Endothelial cell of umbilical vein (primary cell): ENCODE results near the gene UBE2G1. TPM values are rescaled to one million over a fixed set of nuclear protein-coding genes. Genes with fewer than 3 reads are reported as not detected.
A peak's percentile ranks its signal among the peaks of the same experiment; 100 is the strongest.
"Not testable (repeated sequence)": the region's sequence is repeated elsewhere in the genome, so short reads cannot be mapped to it uniquely, and the experiment has no call there.

ENCODE experiments used
- BruUV-seq: library from RNA; stranded (reverse); fragments of 400-500 nt; replicated peaks from 2 replicates; lab custom pipeline; 2021; lab: Mats Ljungman, UMichigan
- CTCF ChIA-PET: fragments of 300-600, 350-600 bp; sonication (Branson Sonifier 250); formaldehyde crosslinking; loops from one replicate; lab custom pipeline; 2021; ENCODE audit warnings: antibody characterized with exemption, inconsistent platforms; lab: Charles Lee
- POLR2A ChIA-PET: fragments of 300-600, 350-600 bp; sonication (Branson Sonifier 250); formaldehyde crosslinking; loops from one replicate; lab custom pipeline; 2021; ENCODE audit warnings: antibody characterized with exemption, inconsistent platforms; lab: Charles Lee
- DNase-seq: peaks from one replicate; pipeline ENCODE4 v3.0.0-alpha.2; 2011; ENCODE audit warnings: low read depth, low spot score
- FAIRE-seq: peaks from 2 replicates; lab custom pipeline; 2011; peaks lifted over from hg19 to GRCh38; lab: Jason Lieb, UNC
- H2AFZ ChIP-seq: 2 replicates; pipeline ENCODE4 v1.6.0; 2012; ENCODE audit warnings: low read depth, low read length, control low read depth, inconsistent platforms
- H3K27ac ChIP-seq: 2 replicates; pipeline ENCODE4 v1.5.1; 2011; ENCODE audit warnings: low read depth, mild to moderate bottlenecking, control low read depth, low read length, moderate library complexity; ENCODE audit not compliant: insufficient read depth
- H3K27me3 ChIP-seq, 2 experiments: 2 replicates each; pipeline versions ENCODE4 v1.6.0 to v1.6.1; 2011; ENCODE audit warnings: low read length in 2 of 2, mixed read lengths in 1 of 2; ENCODE audit not compliant: control insufficient read depth in 2 of 2, insufficient read depth in 2 of 2
- H3K36me3 ChIP-seq, 2 experiments: 2 replicates in 1 of 2; 3 replicates in 1 of 2; pipeline ENCODE4 v1.5.1; 2011; ENCODE audit warnings: low read length in 2 of 2, mild to moderate bottlenecking in 1 of 2, moderate library complexity in 1 of 2; ENCODE audit not compliant: control insufficient read depth in 2 of 2, insufficient read depth in 2 of 2; ENCODE audit errors: extremely low read depth in 1 of 2
- H3K4me1 ChIP-seq: 3 replicates; pipeline ENCODE4 v1.5.1; 2011; ENCODE audit warnings: mild to moderate bottlenecking, low read length; ENCODE audit not compliant: control insufficient read depth, insufficient read depth; ENCODE audit errors: extremely low read depth
- H3K4me2 ChIP-seq: 2 replicates; pipeline ENCODE4 v1.6.1; 2011; ENCODE audit warnings: low read length, control low read depth, mixed read lengths; ENCODE audit not compliant: insufficient read depth
- H3K4me3 ChIP-seq, 3 experiments: fragments of 200-600 bp in 1 of 3; sonication (generic), shearing (Covaris generic) in 1 of 3; replicated peaks in 1 of 3; 2 replicates each; pipeline ENCODE4 v1.5.1; 2011 to 2016; ENCODE audit warnings: control low read depth in 3 of 3, low read length in 3 of 3, mild to moderate bottlenecking in 2 of 3, inconsistent platforms in 1 of 3, low read depth in 1 of 3, moderate library complexity in 1 of 3; ENCODE audit not compliant: insufficient read depth in 1 of 3
- H3K79me2 ChIP-seq: 2 replicates; pipeline ENCODE4 v1.6.0; 2012; ENCODE audit warnings: low read length, inconsistent platforms; ENCODE audit not compliant: control insufficient read depth, insufficient read depth
- H3K9ac ChIP-seq: replicated peaks from 2 replicates; pipeline ENCODE3; 2011; ENCODE audit warnings: low read length, control low read depth; ENCODE audit not compliant: insufficient read depth; ENCODE audit errors: extremely low read depth
- H3K9me1 ChIP-seq: replicated peaks from 3 replicates; pipeline ENCODE4 v1.6.0; 2011; ENCODE audit warnings: mild to moderate bottlenecking, low read length; ENCODE audit not compliant: control insufficient read depth, insufficient read depth; ENCODE audit errors: extremely low read depth
- H3K9me3 ChIP-seq: replicated peaks from 2 replicates; pipeline ENCODE4 v1.5.1; 2012; ENCODE audit warnings: low read length, inconsistent platforms; ENCODE audit not compliant: control insufficient read depth, insufficient read depth
- H4K20me1 ChIP-seq: replicated peaks from 2 replicates; pipeline ENCODE3; 2011; ENCODE audit warnings: mild to moderate bottlenecking, low read length; ENCODE audit not compliant: control insufficient read depth, insufficient read depth; ENCODE audit errors: extremely low read depth
- POLR2AphosphoS5 ChIP-seq: IDR thresholded peaks from 2 replicates; pipeline ENCODE4 v1.6.1; 2012; ENCODE audit warnings: low read depth, mild to moderate bottlenecking, control low read depth, low read length, moderate library complexity; ENCODE audit not compliant: insufficient read depth
- dilution Hi-C: fragments of 300-500 bp; cut with MboI; formaldehyde crosslinking; loops from one replicate; pipeline ENCODE4 v1.15.0; 2019; ENCODE audit warnings: low sequenced_read_pairs; ENCODE audit not compliant: extremely low pct_ligation_motif_present
- intact Hi-C: fragments of 100-400 bp; cut with micrococcal nuclease; formaldehyde crosslinking; loops from one replicate; pipeline ENCODE4 v1.10.0; 2022
- polyA plus RNA-seq, 4 experiments: library from polyadenylated mRNA; depleted of rRNA in 3 of 4; stranded (reverse) in 3 of 4; unstranded in 1 of 4; fragments of >200 nt; gene quantifications; 2 replicates each; pipeline versions ENCODE4 v1.2.1 to v1.2.3, GENCODE V29; 2011 to 2012; ENCODE audit warnings: missing spikeins in 1 of 4
- total RNA-seq: library from RNA; stranded (reverse); gene quantifications from 2 replicates; pipeline ENCODE4 v1.2.3, GENCODE V29; 2021
- TF ChIP-seq, protein P1 (sequence below): IDR thresholded peaks from 2 replicates; pipeline ENCODE4 v1.6.1; 2011; ENCODE audit not compliant: insufficient read depth, insufficient read length
- TF ChIP-seq, protein P2 (sequence below), 2 donors: IDR thresholded peaks; 1 replicate in 1 of 2; 2 replicates in 1 of 2; pipeline ENCODE4 v1.5.1; 2011; ENCODE audit warnings: low read length in 2 of 2, mild to moderate bottlenecking in 2 of 2, moderate library complexity in 2 of 2, control low read depth in 1 of 2, inconsistent platforms in 1 of 2, low read depth in 1 of 2; ENCODE audit not compliant: insufficient read depth in 1 of 2; ENCODE audit errors: extremely low read depth in 1 of 2

Gene UBE2G1
- total and polyA plus RNA-seq, 2 donors (not counting 3 experiments of a cell fraction or from before 2014, with no cell fraction given), result 29.2 to 79.6 TPM

DNA sequence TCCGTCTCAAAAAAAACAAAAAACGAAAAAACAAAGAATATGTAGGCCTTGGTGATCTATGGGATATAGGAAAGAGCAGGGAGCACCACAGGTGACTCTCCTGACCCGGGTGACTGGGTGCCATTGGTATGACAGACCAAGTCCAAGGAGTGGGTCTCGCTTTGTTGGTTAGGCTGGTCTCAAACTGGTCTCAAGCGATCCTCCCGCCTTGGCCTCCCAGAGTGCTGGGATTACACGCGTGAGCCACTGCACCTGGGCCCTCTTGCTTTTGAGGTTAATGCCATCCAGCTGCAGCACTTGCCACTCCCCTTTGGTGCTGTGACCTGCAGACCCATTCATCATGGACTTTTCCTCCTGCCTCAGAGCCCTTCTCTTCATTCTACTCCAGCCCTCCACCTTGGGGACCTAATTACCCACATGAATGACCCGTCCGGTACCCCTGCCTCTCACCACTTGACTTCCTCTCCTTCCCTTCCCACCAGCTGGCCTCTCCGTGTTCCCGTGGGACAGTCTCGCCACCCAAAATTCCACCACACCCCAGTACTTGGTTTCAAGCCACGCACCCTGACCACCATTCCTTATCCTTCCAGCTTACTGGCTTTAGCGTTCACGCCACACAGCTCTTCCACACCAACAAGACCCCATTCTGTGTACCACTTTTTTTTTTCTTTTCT lies 3.2 kb upstream of the UBE2G1 start:
- H2AFZ ChIP-seq, result no peak overlapping the region
- no peak overlapping the region for H3K4me2 ChIP-seq
- DNase-seq, result no peak
- BruUV-seq, result no TSS peak
- dilution Hi-C loops, result no loop called here
- H3K9me1 ChIP-seq, result no peaks in the 10 kb centered on the region
- H3K9me3 ChIP-seq, result no peaks in the 10 kb centered on the region
- peaks cover 17% of the 10 kb centered on the region for H3K79me2 ChIP-seq
- no peak overlapping the region for H3K27ac ChIP-seq
- TF ChIP-seq, protein P1, sequence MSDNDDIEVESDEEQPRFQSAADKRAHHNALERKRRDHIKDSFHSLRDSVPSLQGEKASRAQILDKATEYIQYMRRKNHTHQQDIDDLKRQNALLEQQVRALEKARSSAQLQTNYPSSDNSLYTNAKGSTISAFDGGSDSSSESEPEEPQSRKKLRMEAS, result no peak
- TF ChIP-seq, protein P2, sequence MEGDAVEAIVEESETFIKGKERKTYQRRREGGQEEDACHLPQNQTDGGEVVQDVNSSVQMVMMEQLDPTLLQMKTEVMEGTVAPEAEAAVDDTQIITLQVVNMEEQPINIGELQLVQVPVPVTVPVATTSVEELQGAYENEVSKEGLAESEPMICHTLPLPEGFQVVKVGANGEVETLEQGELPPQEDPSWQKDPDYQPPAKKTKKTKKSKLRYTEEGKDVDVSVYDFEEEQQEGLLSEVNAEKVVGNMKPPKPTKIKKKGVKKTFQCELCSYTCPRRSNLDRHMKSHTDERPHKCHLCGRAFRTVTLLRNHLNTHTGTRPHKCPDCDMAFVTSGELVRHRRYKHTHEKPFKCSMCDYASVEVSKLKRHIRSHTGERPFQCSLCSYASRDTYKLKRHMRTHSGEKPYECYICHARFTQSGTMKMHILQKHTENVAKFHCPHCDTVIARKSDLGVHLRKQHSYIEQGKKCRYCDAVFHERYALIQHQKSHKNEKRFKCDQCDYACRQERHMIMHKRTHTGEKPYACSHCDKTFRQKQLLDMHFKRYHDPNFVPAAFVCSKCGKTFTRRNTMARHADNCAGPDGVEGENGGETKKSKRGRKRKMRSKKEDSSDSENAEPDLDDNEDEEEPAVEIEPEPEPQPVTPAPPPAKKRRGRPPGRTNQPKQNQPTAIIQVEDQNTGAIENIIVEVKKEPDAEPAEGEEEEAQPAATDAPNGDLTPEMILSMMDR (IDR thresholded peaks at IDR 0.05; ENCODE audit: extremely low read depth in 1 of 2, insufficient read depth in 1 of 2, low read depth in 1 of 2, low read length in 2 of 2), result no peak
- POLR2A ChIA-PET, result no interaction called here
- peaks cover 2% of the 10 kb centered on the region for H3K4me1 ChIP-seq
- FAIRE-seq, result no peak
- no peaks in the 10 kb centered on the region for H4K20me1 ChIP-seq
- no peaks in the 10 kb centered on the region for H3K36me3 ChIP-seq
- no peak overlapping the region for H3K9ac ChIP-seq
- H3K4me3 ChIP-seq, result no peak overlapping the region
- H3K27me3 ChIP-seq, result no peaks in the 10 kb centered on the region
- CTCF ChIA-PET, result no interaction called here
- intact Hi-C loops, result loop anchor here (5.0 kb wide), 2 partner anchors 37 to 57 kb away; no protein-coding TSS in a partner anchor

DNA sequence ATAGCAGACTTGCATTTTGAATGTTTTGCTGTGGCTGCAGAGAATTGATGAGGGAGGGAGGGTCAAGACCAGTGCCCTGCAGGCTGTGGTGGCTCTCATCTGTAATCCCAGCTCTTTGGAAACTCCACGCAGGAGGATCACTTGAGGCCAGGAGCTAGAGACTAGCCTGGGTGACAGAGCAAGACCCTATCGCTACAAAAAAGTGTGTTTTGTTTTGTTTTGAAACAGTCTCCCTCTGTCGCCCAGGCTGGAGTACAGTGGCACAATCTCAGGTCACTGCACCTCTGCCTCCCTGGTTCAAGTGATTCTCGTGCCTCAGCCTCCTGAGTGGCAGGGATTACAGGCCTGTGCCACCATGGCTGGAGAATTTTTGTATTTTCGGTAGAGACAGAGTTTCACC lies 1.9 kb upstream of the UBE2G1 start:
- intact Hi-C loops, result loop anchor here (5.0 kb wide), 2 partner anchors 36 to 56 kb away; no protein-coding TSS in a partner anchor

DNA sequence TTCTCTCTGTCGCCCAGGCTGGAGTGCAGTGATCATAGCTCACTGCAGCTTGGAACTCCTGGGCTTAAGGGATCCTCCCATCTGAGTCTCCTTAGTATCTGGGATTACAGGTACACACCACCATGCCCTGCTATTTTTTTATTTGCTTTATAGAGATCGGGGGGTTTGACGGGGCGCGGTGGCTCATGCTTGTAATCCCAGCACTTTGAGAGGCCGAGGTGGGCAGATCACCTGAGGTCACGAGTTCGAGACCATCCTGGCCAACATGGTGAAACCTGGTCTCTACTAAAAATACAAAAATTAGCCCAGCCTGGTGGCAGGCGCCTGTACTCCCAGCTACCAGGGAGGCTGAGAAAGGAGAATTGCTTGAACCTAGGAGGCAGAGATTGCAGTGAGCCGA lies 702 bp upstream of the UBE2G1 start:
- dilution Hi-C loops, H3K4me1 ChIP-seq, H3K4me2 ChIP-seq, H3K27me3 ChIP-seq, H3K36me3 ChIP-seq, POLR2A ChIA-PET, H3K4me3 ChIP-seq, FAIRE-seq, BruUV-seq, H4K20me1 ChIP-seq, H3K9me3 ChIP-seq, H3K9me1 ChIP-seq, DNase-seq: not testable (repeated sequence)
- Histone ChIP-seq H3K79me2 (peaks cover 41% of the 10 kb centered on the region), H3K9ac (peak overlapping the region; percentile 25), H3K27ac (peak overlapping the region; percentile 65), H2AFZ (peak overlapping the region; percentile 100)
- intact Hi-C loops, result loop anchor here (2.0 to 5.0 kb wide), 3 partner anchors 35 to 224 kb away; partner anchors contain the start of genes CYB5D2 and ZZEF1
- CTCF ChIA-PET, result interaction anchor here (0.9 kb wide), 1 partner anchor 60 kb away, joined by 3 read pairs; no protein-coding TSS in a partner anchor

More for the DNA sequence above, 1.9 kb upstream of the UBE2G1 start:
- dilution Hi-C loops, result no loop called here
- no peak overlapping the region for H3K4me2 ChIP-seq
- H3K36me3 ChIP-seq, result no peaks in the 10 kb centered on the region
- no peak for TF ChIP-seq POLR2AphosphoS5
- FAIRE-seq (no peak), DNase-seq (no peak)
- no peaks in the 10 kb centered on the region for H4K20me1 ChIP-seq
- no peaks in the 10 kb centered on the region for H3K9me1 ChIP-seq
- ChIA-PET POLR2A (no interaction called here), CTCF (no interaction called here)
- BruUV-seq, result no TSS peak
- H2AFZ ChIP-seq, result no peak overlapping the region
- no peak overlapping the region for H3K9ac ChIP-seq
- no peaks in the 10 kb centered on the region for H3K27me3 ChIP-seq
- H3K4me3 ChIP-seq, result no peak overlapping the region
- H3K9me3 ChIP-seq, result no peaks in the 10 kb centered on the region
- peaks cover 4% of the 10 kb centered on the region for H3K4me1 ChIP-seq
- H3K79me2 ChIP-seq, result peaks cover 30% of the 10 kb centered on the region
- H3K27ac ChIP-seq, result no peak overlapping the region
